Parathyroid adenoma (tissue), 2 donors: ENCODE data around the gene PPP1R1C.

Experiments used
- H2AFZ ChIP-seq: fragments of 300-600 bp; sonication (generic); one replicate; pipeline ENCODE4 v1.7.0; 2017; ENCODE audit warnings: antibody characterized with exemption, mild to moderate bottlenecking
- H3K27ac ChIP-seq: fragments of 300-600 bp; sonication (generic); one replicate; pipeline ENCODE4 v1.7.0; 2017
- H3K27me3 ChIP-seq: fragments of 300-600 bp; sonication (generic); one replicate; pipeline ENCODE4 v1.7.0; 2017; ENCODE audit warnings: low read length; ENCODE audit not compliant: control insufficient read depth, insufficient read depth
- H3K36me3 ChIP-seq: fragments of 300-600 bp; sonication (generic); one replicate; pipeline ENCODE4 v1.7.0; 2017; ENCODE audit warnings: low read length; ENCODE audit not compliant: control insufficient read depth, insufficient read depth
- H3K4me1 ChIP-seq: fragments of 300-600 bp; sonication (generic); one replicate; pipeline ENCODE4 v1.7.0; 2017; ENCODE audit warnings: control low read depth
- H3K4me2 ChIP-seq: fragments of 300-600 bp; sonication (generic); one replicate; pipeline ENCODE4 v1.7.0; 2017; ENCODE audit warnings: low read length
- H3K4me3 ChIP-seq: fragments of 300-600 bp; sonication (generic); one replicate; pipeline ENCODE4 v1.7.0; 2017; ENCODE audit warnings: low read depth, low read length
- H3K79me2 ChIP-seq: fragments of 300-600 bp; sonication (generic); one replicate; pipeline ENCODE4 v1.7.0; 2017; ENCODE audit warnings: control low read depth
- H3K9ac ChIP-seq: fragments of 300-600 bp; sonication (generic); one replicate; pipeline ENCODE4 v1.7.0; 2017; ENCODE audit warnings: mild to moderate bottlenecking
- H3K9me3 ChIP-seq: fragments of 300-600 bp; sonication (generic); one replicate; pipeline ENCODE4 v1.7.0; 2017; ENCODE audit warnings: low read length; ENCODE audit not compliant: control insufficient read depth
- CTCF ChIP-seq: fragments of 300-600 bp; sonication (generic); IDR thresholded peaks from one replicate; pipeline ENCODE4 v1.7.0; 2017; ENCODE audit warnings: antibody characterized with exemption, mild to moderate bottlenecking
- donor health status: primary hyperparathyroidism.

Gene PPP1R1C

GRCh38 chr2:182098648-182099047 lies 113.0 kb downstream of the PPP1R1C start:
- Histone ChIP-seq H3K4me1 (no peaks in the 10 kb centered on the region), H3K27ac (no peak overlapping the region), H3K27me3 (no peaks in the 10 kb centered on the region), H3K4me3 (no peak overlapping the region), H3K4me2 (no peak overlapping the region), H3K9me3 (no peaks in the 10 kb centered on the region), H3K36me3 (no peaks in the 10 kb centered on the region), H3K9ac (no peak overlapping the region), H3K79me2 (no peaks in the 10 kb centered on the region), H2AFZ (no peak overlapping the region)
- no peak for TF ChIP-seq CTCF

GRCh38 chr2:182101263-182101662 lies 115.6 kb downstream of the PPP1R1C start:
- no peaks in the 10 kb centered on the region for H3K4me1 ChIP-seq
- H2AFZ ChIP-seq, result no peak overlapping the region
- H3K27me3 ChIP-seq, result no peaks in the 10 kb centered on the region
- H3K9me3 ChIP-seq, result no peaks in the 10 kb centered on the region
- no peak overlapping the region for H3K4me3 ChIP-seq
- no peaks in the 10 kb centered on the region for H3K36me3 ChIP-seq
- H3K79me2 ChIP-seq, result no peaks in the 10 kb centered on the region
- H3K27ac ChIP-seq, result no peak overlapping the region
- H3K4me2 ChIP-seq, result no peak overlapping the region
- no peak for TF ChIP-seq CTCF
- H3K9ac ChIP-seq, result no peak overlapping the region

DNA sequence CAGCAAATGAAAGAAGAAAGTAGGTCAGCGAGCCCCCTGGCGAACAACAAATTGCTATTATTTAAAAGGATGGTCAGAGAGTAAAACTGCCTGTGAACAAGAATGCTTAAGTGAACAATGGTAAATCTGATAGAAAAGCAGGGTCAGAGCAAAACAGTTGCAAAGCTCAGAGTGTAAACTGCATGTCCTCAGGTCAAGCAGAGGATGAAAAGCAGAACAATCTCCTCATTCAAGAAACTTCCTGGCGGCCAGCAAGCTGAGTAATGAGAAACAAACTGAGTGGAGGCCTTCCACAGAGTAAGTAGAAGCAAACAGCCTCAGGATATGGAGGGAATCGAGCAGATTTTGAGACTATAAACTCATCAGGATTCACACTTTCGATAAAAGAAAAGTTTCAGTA lies 117.9 kb downstream of the PPP1R1C start:
- TF ChIP-seq CTCF, result no peak
- Histone ChIP-seq H3K79me2 (no peaks in the 10 kb centered on the region), H3K36me3 (no peaks in the 10 kb centered on the region)

DNA sequence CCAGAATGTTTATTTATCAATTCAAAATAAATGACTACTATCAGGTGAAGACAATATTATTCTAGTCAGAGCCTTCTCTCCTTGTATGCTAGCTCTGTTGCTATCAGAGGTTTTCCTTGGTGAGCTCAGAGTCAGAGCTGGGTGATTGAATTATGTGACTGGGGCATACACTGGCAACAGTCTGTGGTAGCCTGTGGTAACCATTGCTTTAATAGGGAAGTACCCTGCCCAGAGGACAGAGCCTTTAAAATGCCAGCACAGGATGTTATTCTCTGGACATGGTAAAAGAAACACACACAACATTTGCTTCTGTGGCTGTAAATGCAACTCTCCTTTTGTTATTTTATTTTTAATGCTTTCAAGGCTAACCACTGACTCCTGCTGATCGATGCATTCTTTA lies 124.7 kb downstream of the PPP1R1C start:
- H3K9ac ChIP-seq, result no peak overlapping the region

More for the DNA sequence above, 117.9 kb downstream of the PPP1R1C start:
- no peak overlapping the region for H3K4me2 ChIP-seq
- H3K4me1 ChIP-seq, result no peaks in the 10 kb centered on the region
- no peaks in the 10 kb centered on the region for H3K27me3 ChIP-seq
- no peak overlapping the region for H3K9ac ChIP-seq
- H3K27ac ChIP-seq, result no peak overlapping the region
- H3K9me3 ChIP-seq, result no peaks in the 10 kb centered on the region
- H3K4me3 ChIP-seq, result no peak overlapping the region
- peak overlapping the region; percentile 25 for H2AFZ ChIP-seq

More for the DNA sequence above, 124.7 kb downstream of the PPP1R1C start:
- H3K4me3 ChIP-seq, result no peak overlapping the region
- no peaks in the 10 kb centered on the region for H3K9me3 ChIP-seq
- H3K4me2 ChIP-seq, result no peak overlapping the region
- H3K79me2 ChIP-seq, result no peaks in the 10 kb centered on the region
- no peak overlapping the region for H3K27ac ChIP-seq
- no peaks in the 10 kb centered on the region for H3K36me3 ChIP-seq
- TF ChIP-seq CTCF, result no peak
- no peak overlapping the region for H2AFZ ChIP-seq
- H3K27me3 ChIP-seq, result no peaks in the 10 kb centered on the region
- H3K4me1 ChIP-seq, result no peaks in the 10 kb centered on the region
